NT2/D1 (cell line): ENCODE measurements around the gene CNN3.

Source experiments
- YY1 ChIP-seq: IDR thresholded peaks from 2 replicates; pipeline ENCODE4 v1.6.1; 2011; ENCODE audit not compliant: insufficient read length, insufficient read depth
- ZNF274 ChIP-seq: IDR thresholded peaks from 2 replicates; pipeline ENCODE4 v1.6.1; 2011; ENCODE audit warnings: mild to moderate bottlenecking, low read depth, low read length

GRCh38 chr1:94854458-94855306 is 72.2 kb downstream of the CNN3 start:
- TF ChIP-seq ZNF274 (no peak), YY1 (no peak)
